Heart left ventricle (tissue), 16 donors: ENCODE measurements around the gene TEX101. TPM values are rescaled to one million over a fixed set of nuclear protein-coding genes. Genes with fewer than 3 reads are reported as not detected.

Experiments
- ATAC-seq, 4 donors: fragments of 200-7000 bp; cut with Tn5 transposase; one replicate each; pipeline ENCODE4 v1.9.1; 2020 to 2022; ENCODE audit warnings: moderate library complexity in 4 of 4, mild to moderate bottlenecking in 3 of 4, moderate number of reproducible peaks in 1 of 4
- DNase-seq, 5 donors: peaks; one replicate each; pipeline ENCODE4 v3.0.0-alpha.2; 2020
- H3K27ac ChIP-seq, 12 donors: fragments of 200-600 bp; sonication (generic) in 4 of 12; one replicate each; pipeline versions ENCODE4 v1.5.0 to v1.8.0; 2016 to 2022; ENCODE audit warnings: mild to moderate bottlenecking in 2 of 12
- H3K27me3 ChIP-seq, 9 donors: fragments of 200-600 bp; sonication (generic) in 2 of 9; one replicate each; pipeline versions ENCODE4 v1.5.1 to v1.8.0; 2016 to 2022; ENCODE audit warnings: mild to moderate bottlenecking in 3 of 9
- H3K36me3 ChIP-seq, 9 donors: fragments of 200-600 bp; sonication (generic) in 2 of 9; one replicate each; pipeline versions ENCODE4 v1.5.0 to v1.8.0; 2018 to 2022; ENCODE audit warnings: mild to moderate bottlenecking in 2 of 9
- H3K4me1 ChIP-seq, 12 donors: fragments of 200-600 bp; sonication (generic) in 4 of 12; one replicate each; pipeline versions ENCODE4 v1.5.0 to v1.8.0; 2016 to 2022; ENCODE audit warnings: mild to moderate bottlenecking in 3 of 12
- H3K4me3 ChIP-seq, 12 donors: fragments of 200-600 bp; sonication (generic) in 4 of 12; one replicate each; pipeline versions ENCODE4 v1.5.0 to v1.8.0; 2017 to 2022; ENCODE audit warnings: mild to moderate bottlenecking in 9 of 12, moderate library complexity in 4 of 12
- H3K9me3 ChIP-seq, 12 donors: fragments of 200-600 bp; sonication (generic) in 4 of 12; one replicate each; pipeline versions ENCODE4 v1.5.0 to v1.8.0; 2016 to 2022; ENCODE audit warnings: mild to moderate bottlenecking in 1 of 12
- POLR2A ChIP-seq, 2 donors: fragments of 450-650 bp; IDR thresholded peaks; one replicate each; pipeline ENCODE4 v1.6.1; 2017; ENCODE audit warnings: antibody characterized with exemption in 2 of 2, mild to moderate bottlenecking in 2 of 2, moderate library complexity in 2 of 2
- WGBS, 4 donors: extraction: QIAGEN DNeasy Blood & Tissue Kit in 2 of 4; methylation state at CpG; one replicate each; pipeline versions ENCODE4 v1.1.5 to v1.1.7; 2013 to 2018; 5-methylcytosine and 5-hydroxymethylcytosine counted together
- intact Hi-C, 10 donors: fragments of 100-400 bp; cut with DNase I; formaldehyde crosslinking; loops; one replicate each; pipeline versions ENCODE4 v1.11.1 to v1.14.2; 2022
- polyA plus RNA-seq, 2 donors: library from polyadenylated mRNA; stranded (reverse); fragments of 200-250 nt; gene quantifications; one replicate each; pipeline ENCODE4 v1.2.3, GENCODE V29; 2013
- total RNA-seq, 9 donors: library from RNA; depleted of rRNA in 2 of 9; stranded (reverse); fragments of >200 nt in 2 of 9; fragmentation: NEBNext Ultra II Directional in 3 of 9; extraction: Animal tissue kit (Norgen Biotek cat#: 25700) in 3 of 9; gene quantifications; one replicate each; pipeline versions ENCODE4 v1.1.0 to v1.2.4, GENCODE V29; 2016 to 2023
- TF ChIP-seq, protein P1 (sequence below), 12 donors: fragments of 200-600 bp; sonication (generic) in 4 of 12; IDR thresholded peaks; one replicate each; pipeline versions ENCODE4 v1.5.0 to v1.8.0; 2018 to 2022; ENCODE audit warnings: antibody characterized with exemption in 12 of 12, mild to moderate bottlenecking in 5 of 12
- donor health status: ischemic (EF 13 %, LVEDD 7.1; RV severe dilation, severe dysfunction).
- donor health status: healthy with polysubstance abuse.
- donor health status: DM: no; HTN: yes; CAD: no.
- donor health status: DM: no; HTN: no; CAD: no.
- donor health status: ischemic (EF 25% LVEDD 6.9; RV normal size, moderate dysfunction).
- donor health status: ischemic (EF 25% LVEDD 5.7; RV mildly dilated, moderate dysfunction).
- donor health status: healthy.
- donor health status: DM: yes; HTN: yes; CAD: no.
- donor health status: ischemic (EF 35%, LVEDD 5.7; RV mildly dilated, moderate dysfunction).
- donor health status: nonischemic (EF 11% LVEDD 7.7; RV severe dilation, severe dysfunction).
- donor health status: DM: yes; HTN: yes; CAD: no.
- donor health status: PGD.
- donor health status: ischemic (EF 29% LVEDD 5.4; RV normal size, mild dysfunction).
- donor health status: nonischemic (EF 23%, LVEDD 6.1; RV moderate dilation, normal function).

The TEX101 gene
- total and polyA plus RNA-seq, 11 donors = not detected

DNA sequence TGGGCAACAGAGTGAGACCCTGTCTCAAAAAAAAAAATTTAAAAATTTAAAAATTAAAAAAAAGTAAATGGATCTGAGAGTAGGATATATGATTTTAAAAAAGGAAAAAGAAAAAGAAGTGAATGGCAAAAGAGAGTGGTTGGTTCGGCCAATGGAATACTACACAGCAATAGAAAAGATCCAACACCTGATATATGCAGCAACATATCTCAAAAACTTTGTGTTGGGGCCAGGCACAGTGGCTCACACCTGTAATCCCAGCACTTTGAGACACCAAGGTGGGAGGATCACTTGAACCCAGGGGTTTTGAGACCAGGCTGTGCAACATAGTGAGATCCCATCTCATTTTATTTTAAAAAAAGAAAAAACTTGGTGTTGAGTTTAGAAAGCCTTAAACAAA, 52.1 kb downstream of the TEX101 start:
- TF ChIP-seq, protein P1, sequence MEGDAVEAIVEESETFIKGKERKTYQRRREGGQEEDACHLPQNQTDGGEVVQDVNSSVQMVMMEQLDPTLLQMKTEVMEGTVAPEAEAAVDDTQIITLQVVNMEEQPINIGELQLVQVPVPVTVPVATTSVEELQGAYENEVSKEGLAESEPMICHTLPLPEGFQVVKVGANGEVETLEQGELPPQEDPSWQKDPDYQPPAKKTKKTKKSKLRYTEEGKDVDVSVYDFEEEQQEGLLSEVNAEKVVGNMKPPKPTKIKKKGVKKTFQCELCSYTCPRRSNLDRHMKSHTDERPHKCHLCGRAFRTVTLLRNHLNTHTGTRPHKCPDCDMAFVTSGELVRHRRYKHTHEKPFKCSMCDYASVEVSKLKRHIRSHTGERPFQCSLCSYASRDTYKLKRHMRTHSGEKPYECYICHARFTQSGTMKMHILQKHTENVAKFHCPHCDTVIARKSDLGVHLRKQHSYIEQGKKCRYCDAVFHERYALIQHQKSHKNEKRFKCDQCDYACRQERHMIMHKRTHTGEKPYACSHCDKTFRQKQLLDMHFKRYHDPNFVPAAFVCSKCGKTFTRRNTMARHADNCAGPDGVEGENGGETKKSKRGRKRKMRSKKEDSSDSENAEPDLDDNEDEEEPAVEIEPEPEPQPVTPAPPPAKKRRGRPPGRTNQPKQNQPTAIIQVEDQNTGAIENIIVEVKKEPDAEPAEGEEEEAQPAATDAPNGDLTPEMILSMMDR (IDR thresholded peaks at IDR 0.05) = no peak
- intact Hi-C loops = no loop called here
- Histone ChIP-seq H3K4me1 (peaks cover 0 to 21% (median 9%) of the 10 kb centered on the region in 12 donors), H3K27me3 (peaks cover 0 to 6% (median 0%) of the 10 kb centered on the region in 9 donors), H3K36me3 (no peaks in the 10 kb centered on the region), H3K4me3 (no peak overlapping the region), H3K9me3 (no peaks in the 10 kb centered on the region), H3K27ac (no peak overlapping the region)
- ATAC-seq (no peak), DNase-seq (no peak)
- WGBS, 4 donors = 95 to 100% (median 97%) methylated on average over 1 of the region's 1 CpG

DNA sequence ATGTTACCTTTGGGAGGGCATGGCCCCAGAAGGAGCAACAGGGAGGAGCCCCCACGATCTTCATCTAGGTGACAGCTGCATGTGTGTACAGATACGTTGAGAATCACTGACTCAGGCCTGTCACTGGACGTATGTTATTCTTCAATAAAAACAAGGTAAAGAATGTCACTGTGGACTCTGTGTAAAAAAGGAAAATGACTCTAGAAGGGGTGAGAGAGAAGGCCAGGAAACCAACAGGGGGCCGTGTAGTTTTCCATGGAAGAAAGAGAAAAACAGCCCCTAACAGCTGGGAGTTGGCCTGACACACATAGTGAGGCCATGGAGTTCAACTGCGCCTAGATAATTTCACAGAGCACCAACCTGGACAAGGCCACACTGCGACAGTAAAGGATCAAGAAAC, 52.6 kb downstream of the TEX101 start:
- Histone ChIP-seq H3K9me3 (no peaks in the 10 kb centered on the region), H3K4me1 (peaks cover 0 to 21% (median 9%) of the 10 kb centered on the region in 12 donors), H3K4me3 (no peak overlapping the region), H3K27me3 (peaks cover 0 to 6% (median 0%) of the 10 kb centered on the region in 9 donors), H3K27ac (no peak overlapping the region), H3K36me3 (no peaks in the 10 kb centered on the region)
- ATAC-seq (no peak), DNase-seq (no peak)
- 88 to 90% (median 89%) methylated on average over 6 of the region's 6 CpGs for WGBS, 4 donors
- TF ChIP-seq POLR2A (IDR thresholded peaks at IDR 0.05) = no peak
- TF ChIP-seq, protein P1 (IDR thresholded peaks at IDR 0.05) = no peak
- intact Hi-C loops = no loop called here

DNA sequence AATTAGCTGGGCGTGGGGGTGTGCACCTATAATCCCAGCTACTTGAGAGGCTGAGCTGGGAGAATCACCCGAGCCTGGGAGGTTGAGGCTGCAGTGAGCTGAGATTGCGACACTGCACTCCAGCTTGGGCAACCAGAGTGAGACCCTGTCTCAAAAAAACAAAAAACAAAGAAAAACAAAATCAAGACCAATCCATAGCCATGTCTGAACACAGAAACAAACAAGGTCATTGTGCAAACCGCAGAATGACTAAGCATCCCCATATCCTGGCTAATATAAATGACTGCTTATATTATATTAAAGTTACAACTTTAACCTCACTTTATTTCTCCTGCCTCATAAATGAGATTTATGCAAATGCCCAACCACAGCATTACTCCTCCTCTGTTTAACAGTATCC, 53.0 kb downstream of the TEX101 start:
- peaks cover 0 to 21% (median 9%) of the 10 kb centered on the region in 12 donors for H3K4me1 ChIP-seq
- no peak overlapping the region for H3K27ac ChIP-seq
- intact Hi-C loops = no loop called here
- H3K27me3 ChIP-seq = peaks cover 0 to 6% (median 0%) of the 10 kb centered on the region in 9 donors
- no peaks in the 10 kb centered on the region for H3K36me3 ChIP-seq
- ATAC-seq = no peak
- TF ChIP-seq POLR2A (IDR thresholded peaks at IDR 0.05) = no peak
- TF ChIP-seq, protein P1 (IDR thresholded peaks at IDR 0.05) = no peak
- no peaks in the 10 kb centered on the region for H3K9me3 ChIP-seq
- no peak overlapping the region for H3K4me3 ChIP-seq
- no peak for DNase-seq
- 84 to 89% (median 86%) methylated on average over 4 of the region's 4 CpGs for WGBS, 4 donors

Other genes starting within 250 kb of the TEX101 start
- not detected for gene PSG5, start 228.4 kb upstream of the TEX101 start, total RNA-seq
- not detected for gene PSG5, start 228.4 kb upstream of the TEX101 start, polyA plus RNA-seq
- not detected for gene PSG4, start 209.3 kb upstream of the TEX101 start, total RNA-seq
- gene PSG4, start 209.3 kb upstream of the TEX101 start, polyA plus RNA-seq = not detected
- gene PSG9, start 145.4 kb upstream of the TEX101 start, total RNA-seq = not detected
- not detected for gene PSG9, start 145.4 kb upstream of the TEX101 start, polyA plus RNA-seq
- 1 to 10 TPM in 2 of 9 donors, under 1 TPM in 5, not detected in 2; 0.21 to 6.4 (median 0.60) TPM for gene CD177, start 61.2 kb upstream of the TEX101 start, total RNA-seq
- gene CD177, start 61.2 kb upstream of the TEX101 start, polyA plus RNA-seq = under 1 TPM in 1 of 2 donors, not detected in 1; 0.14 TPM
- gene LYPD3, start 50.7 kb downstream of the TEX101 start, total RNA-seq = under 1 TPM in 5 of 9 donors, not detected in 4; 0.21 to 0.77 (median 0.37) TPM
- under 1 TPM; 0.08 to 0.46 TPM for gene LYPD3, start 50.7 kb downstream of the TEX101 start, polyA plus RNA-seq
- 10 to 100 TPM in 1 of 9 donors, 1 to 10 TPM in 8; 2.4 to 11.6 (median 6.4) TPM for gene PHLDB3, start 89.9 kb downstream of the TEX101 start, total RNA-seq
- gene PHLDB3, start 89.9 kb downstream of the TEX101 start, polyA plus RNA-seq = 1 to 10 TPM; 4.3 to 5.7 TPM
- gene ETHE1, start 112.3 kb downstream of the TEX101 start, total RNA-seq = 10 to 100 TPM in 8 of 9 donors, 1 to 10 TPM in 1; 9.0 to 27.6 (median 14.2) TPM
- gene ETHE1, start 112.3 kb downstream of the TEX101 start, polyA plus RNA-seq = 10 to 100 TPM in 1 of 2 donors, 1 to 10 TPM in 1; 6.0 to 21.2 TPM
- gene ZNF575, start 118.3 kb downstream of the TEX101 start, total RNA-seq = 1 to 10 TPM in 5 of 9 donors, under 1 TPM in 2, not detected in 2; 0.58 to 1.9 (median 1.3) TPM
- under 1 TPM; 0.38 to 0.65 TPM for gene ZNF575, start 118.3 kb downstream of the TEX101 start, polyA plus RNA-seq
- 10 to 100 TPM; 11.2 to 21.3 (median 16.6) TPM for gene XRCC1, start 160.6 kb downstream of the TEX101 start, total RNA-seq
- 10 to 100 TPM; 11.3 to 19.3 TPM for gene XRCC1, start 160.6 kb downstream of the TEX101 start, polyA plus RNA-seq
- gene PINLYP, start 160.9 kb downstream of the TEX101 start, total RNA-seq = 1 to 10 TPM in 5 of 9 donors, under 1 TPM in 3, not detected in 1; 0.76 to 4.3 (median 1.1) TPM
- 1 to 10 TPM; 3.0 to 4.0 TPM for gene PINLYP, start 160.9 kb downstream of the TEX101 start, polyA plus RNA-seq
- 10 to 100 TPM; 21.1 to 36.1 (median 24.9) TPM for gene IRGQ, start 181.2 kb downstream of the TEX101 start, total RNA-seq
- gene IRGQ, start 181.2 kb downstream of the TEX101 start, polyA plus RNA-seq = 10 to 100 TPM in 1 of 2 donors, 1 to 10 TPM in 1; 7.4 to 11.9 TPM
- gene ZNF576, start 181.7 kb downstream of the TEX101 start, total RNA-seq = 10 to 100 TPM in 7 of 9 donors, 1 to 10 TPM in 2; 9.0 to 17.6 (median 11.8) TPM
- gene ZNF576, start 181.7 kb downstream of the TEX101 start, polyA plus RNA-seq = 10 to 100 TPM in 1 of 2 donors, 1 to 10 TPM in 1; 8.9 to 22.4 TPM
- under 1 TPM in 7 of 9 donors, not detected in 2; 0.07 to 0.35 (median 0.16) TPM for gene SRRM5, start 197.2 kb downstream of the TEX101 start, total RNA-seq
- under 1 TPM; 0.15 to 0.80 TPM for gene SRRM5, start 197.2 kb downstream of the TEX101 start, polyA plus RNA-seq
- gene ZNF428, start 204.7 kb downstream of the TEX101 start, total RNA-seq = 10 to 100 TPM; 25.1 to 40.4 (median 31.3) TPM
- gene ZNF428, start 204.7 kb downstream of the TEX101 start, polyA plus RNA-seq = 10 to 100 TPM; 29.5 to 64.5 TPM
- 10 to 100 TPM in 2 of 9 donors, 1 to 10 TPM in 7; 4.6 to 13.2 (median 7.8) TPM for gene CADM4, start 225.0 kb downstream of the TEX101 start, total RNA-seq
- 10 to 100 TPM; 10.7 to 12.2 TPM for gene CADM4, start 225.0 kb downstream of the TEX101 start, polyA plus RNA-seq